ENCODE measurements around the gene TMTC2. TPM values are rescaled to one million over a fixed set of nuclear protein-coding genes. Genes with fewer than 3 reads are reported as not detected.

The TMTC2 gene
- total and polyA plus RNA-seq, 10 of the 15 experiments (the other 5 are each of a cell fraction or from before 2014, with no cell fraction given): 0.14 to 9.7 (median 1.2) TPM

DNA sequence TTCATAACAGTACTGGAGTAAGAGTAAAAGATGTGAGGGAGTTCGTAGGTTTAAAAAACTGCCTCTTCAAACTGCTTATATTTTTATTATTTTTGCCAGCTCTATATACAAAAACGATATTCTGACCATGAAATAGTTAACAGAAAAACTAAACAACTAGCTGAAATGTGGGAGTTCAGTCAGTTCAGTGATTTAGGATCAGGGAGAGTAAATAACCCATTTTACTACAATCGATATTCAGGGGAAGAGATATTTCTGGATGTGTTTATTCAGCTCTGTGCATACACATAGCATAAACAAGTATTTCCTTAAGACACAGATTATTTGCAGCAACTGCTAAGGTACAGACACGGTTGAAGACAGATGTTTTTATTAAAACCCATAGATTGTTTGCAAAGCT, 470.9 kb downstream of the TMTC2 start:
- ATAC-seq: no peak
- BruUV-seq (replicated peaks): no TSS peak
- no peaks in the 10 kb centered on the region for H3K36me3 ChIP-seq (ENCODE audit: control insufficient read depth in 2 of 2, insufficient read depth in 2 of 2, low read length in 1 of 2)
- no peaks in the 10 kb centered on the region for H3K4me1 ChIP-seq (ENCODE audit: control insufficient read depth, insufficient read depth, low read length)
- FAIRE-seq: no peak
- TF ChIP-seq, protein P1, sequence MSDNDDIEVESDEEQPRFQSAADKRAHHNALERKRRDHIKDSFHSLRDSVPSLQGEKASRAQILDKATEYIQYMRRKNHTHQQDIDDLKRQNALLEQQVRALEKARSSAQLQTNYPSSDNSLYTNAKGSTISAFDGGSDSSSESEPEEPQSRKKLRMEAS (IDR thresholded peaks at IDR 0.05; ENCODE audit: low read depth, low read length): no peak
- no peak for TF ChIP-seq NFYA (IDR thresholded peaks at IDR 0.05; ENCODE audit: borderline replicate concordance, low read depth, low read length)
- TF ChIP-seq MYB (IDR thresholded peaks at IDR 0.05; ENCODE audit: borderline replicate concordance, low read depth, low read length): no peak
- no peak for TF ChIP-seq KAT2A (conservative IDR thresholded peaks at IDR 0.05; ENCODE audit: control insufficient read depth, low read depth, low read length)
- TF ChIP-seq ASH2L (IDR thresholded peaks at IDR 0.05; ENCODE audit: borderline replicate concordance, low read depth): no peak
- WGBS (ENCODE audit: insufficient coverage, insufficient replicate concordance, low lambda C conversion rate, missing lambda C conversion rate): 37% methylated on average over 4 of the region's 4 CpGs
- H2AFZ ChIP-seq (ENCODE audit: control insufficient read depth, low read depth, low read length): no peak overlapping the region
- H3K27ac ChIP-seq (ENCODE audit: control insufficient read depth, insufficient read depth): no peak overlapping the region
- no peaks in the 10 kb centered on the region for H3K79me2 ChIP-seq (ENCODE audit: control insufficient read depth, insufficient read depth, low read length)
- H3K9ac ChIP-seq (ENCODE audit: control insufficient read depth, insufficient read depth, low read length): no peak overlapping the region
- no peak overlapping the region for H3K4me3 ChIP-seq
- H3K27me3 ChIP-seq (replicated peaks in 1 of 2; ENCODE audit: control insufficient read depth in 2 of 2, insufficient read depth in 2 of 2, low read length in 1 of 2): no peaks in the 10 kb centered on the region
- ChIA-PET POLR2A (no interaction called here), RAD21 (ENCODE audit: unreplicated experiment) (no interaction called here), SMC1A (ENCODE audit: uncharacterized antibody, unreplicated experiment) (interaction anchor here (0.9 to 1.3 kb wide), 2 partner anchors 9 to 10 kb away, joined by 3 to 4 read pairs; no protein-coding TSS in a partner anchor), CTCF (interaction anchor here (0.5 to 1.0 kb wide), 2 partner anchors 10 to 20 kb away, joined by 3 read pairs; no protein-coding TSS in a partner anchor)
- DNase-seq (ENCODE audit: low read depth, low spot score): no peak
- in situ Hi-C loops (cut with MboI) (no loop called here), intact Hi-C loops (cut with micrococcal nuclease; ENCODE audit: unreplicated experiment) (no loop called here)
- no peak overlapping the region for H3K4me2 ChIP-seq (ENCODE audit: control insufficient read depth, insufficient read depth)
- H4K20me1 ChIP-seq (ENCODE audit: control insufficient read depth, insufficient read depth): no peaks in the 10 kb centered on the region
- H3K9me3 ChIP-seq (replicated peaks; ENCODE audit: control insufficient read depth, insufficient read depth, low read length): no peaks in the 10 kb centered on the region

DNA sequence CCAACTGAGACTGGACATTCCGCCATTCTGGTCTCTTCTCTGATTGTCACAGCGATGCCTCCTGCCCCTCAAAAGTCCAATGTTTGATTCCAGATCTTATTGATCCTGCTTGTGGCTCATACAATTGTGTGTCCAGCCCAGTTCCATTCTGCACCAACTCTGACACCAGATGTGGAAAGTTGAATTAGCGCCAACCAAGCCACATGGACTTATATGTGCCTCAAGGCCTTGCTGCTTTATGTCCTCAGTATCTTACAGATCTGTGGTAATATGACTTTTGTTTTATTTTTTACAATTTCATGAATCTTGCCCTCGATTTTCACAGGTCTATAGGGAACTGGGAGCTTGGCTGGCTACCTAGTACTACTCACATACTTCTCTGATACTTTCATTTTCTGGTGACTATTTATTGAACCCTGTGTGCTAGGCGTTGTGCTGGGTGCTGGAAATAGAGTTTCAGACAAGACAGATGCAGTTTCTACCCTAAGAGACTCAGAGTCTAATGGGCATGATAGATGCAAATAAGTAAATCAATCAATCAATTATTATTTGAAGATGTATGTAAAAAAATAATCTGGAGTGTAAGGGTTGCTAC, 472.0 kb downstream of the TMTC2 start:
- BruUV-seq (replicated peaks): no TSS peak
- no peaks in the 10 kb centered on the region for H3K9me3 ChIP-seq (replicated peaks; ENCODE audit: control insufficient read depth, insufficient read depth, low read length)
- TF ChIP-seq NFYB (IDR thresholded peaks at IDR 0.05; ENCODE audit: insufficient read depth, low read depth, low read length) (no peak), ESRRA (IDR thresholded peaks at IDR 0.05; ENCODE audit: low read length) (no peak), RFX5 (IDR thresholded peaks at IDR 0.05; ENCODE audit: low read depth, low read length) (no peak), BRCA1 (IDR thresholded peaks at IDR 0.05; ENCODE audit: low read depth, low read length) (no peak), CHD1 (IDR thresholded peaks at IDR 0.05; ENCODE audit: low read depth, low read length) (no peak)
- TF ChIP-seq, protein P2, sequence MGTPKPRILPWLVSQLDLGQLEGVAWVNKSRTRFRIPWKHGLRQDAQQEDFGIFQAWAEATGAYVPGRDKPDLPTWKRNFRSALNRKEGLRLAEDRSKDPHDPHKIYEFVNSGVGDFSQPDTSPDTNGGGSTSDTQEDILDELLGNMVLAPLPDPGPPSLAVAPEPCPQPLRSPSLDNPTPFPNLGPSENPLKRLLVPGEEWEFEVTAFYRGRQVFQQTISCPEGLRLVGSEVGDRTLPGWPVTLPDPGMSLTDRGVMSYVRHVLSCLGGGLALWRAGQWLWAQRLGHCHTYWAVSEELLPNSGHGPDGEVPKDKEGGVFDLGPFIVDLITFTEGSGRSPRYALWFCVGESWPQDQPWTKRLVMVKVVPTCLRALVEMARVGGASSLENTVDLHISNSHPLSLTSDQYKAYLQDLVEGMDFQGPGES (IDR thresholded peaks at IDR 0.05): no peak
- TF ChIP-seq, protein P3, sequence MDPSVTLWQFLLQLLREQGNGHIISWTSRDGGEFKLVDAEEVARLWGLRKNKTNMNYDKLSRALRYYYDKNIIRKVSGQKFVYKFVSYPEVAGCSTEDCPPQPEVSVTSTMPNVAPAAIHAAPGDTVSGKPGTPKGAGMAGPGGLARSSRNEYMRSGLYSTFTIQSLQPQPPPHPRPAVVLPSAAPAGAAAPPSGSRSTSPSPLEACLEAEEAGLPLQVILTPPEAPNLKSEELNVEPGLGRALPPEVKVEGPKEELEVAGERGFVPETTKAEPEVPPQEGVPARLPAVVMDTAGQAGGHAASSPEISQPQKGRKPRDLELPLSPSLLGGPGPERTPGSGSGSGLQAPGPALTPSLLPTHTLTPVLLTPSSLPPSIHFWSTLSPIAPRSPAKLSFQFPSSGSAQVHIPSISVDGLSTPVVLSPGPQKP (IDR thresholded peaks at IDR 0.05; ENCODE audit: low read depth, low read length): no peak

More for the DNA sequence above, 472.0 kb downstream of the TMTC2 start:
- H3K9ac ChIP-seq (ENCODE audit: control insufficient read depth, insufficient read depth, low read length): no peak overlapping the region
- no peaks in the 10 kb centered on the region for H3K79me2 ChIP-seq (ENCODE audit: control insufficient read depth, insufficient read depth, low read length)
- no peak for FAIRE-seq
- ChIA-PET SMC1A (ENCODE audit: uncharacterized antibody, unreplicated experiment) (interaction anchor here (1.3 kb wide), 1 partner anchor 11 kb away, joined by 3 read pairs; no protein-coding TSS in a partner anchor), CTCF (no interaction called here), RAD21 (ENCODE audit: unreplicated experiment) (interaction anchor here (1.0 kb wide), 1 partner anchor 473 kb away, joined by 3 read pairs; no protein-coding TSS in a partner anchor), POLR2A (no interaction called here)
- no peak overlapping the region for H3K27ac ChIP-seq (ENCODE audit: control insufficient read depth, insufficient read depth)
- no peaks in the 10 kb centered on the region for H4K20me1 ChIP-seq (ENCODE audit: control insufficient read depth, insufficient read depth)
- H3K4me1 ChIP-seq (ENCODE audit: control insufficient read depth, insufficient read depth, low read length): no peaks in the 10 kb centered on the region
- no peak overlapping the region for H2AFZ ChIP-seq (ENCODE audit: control insufficient read depth, low read depth, low read length)
- WGBS (ENCODE audit: insufficient coverage, insufficient replicate concordance, low lambda C conversion rate, missing lambda C conversion rate): 50% methylated on average over 5 of the region's 5 CpGs
- DNase-seq (ENCODE audit: low read depth, low spot score): no peak
- no peaks in the 10 kb centered on the region for H3K36me3 ChIP-seq (ENCODE audit: control insufficient read depth in 2 of 2, insufficient read depth in 2 of 2, low read length in 1 of 2)
- intact Hi-C loops (cut with micrococcal nuclease; ENCODE audit: unreplicated experiment) (no loop called here), in situ Hi-C loops (cut with MboI) (no loop called here)
- no peak overlapping the region for H3K4me3 ChIP-seq
- H3K4me2 ChIP-seq (ENCODE audit: control insufficient read depth, insufficient read depth): no peak overlapping the region
- ATAC-seq: peak; percentile 61
- H3K27me3 ChIP-seq (replicated peaks in 1 of 2; ENCODE audit: control insufficient read depth in 2 of 2, insufficient read depth in 2 of 2, low read length in 1 of 2): no peaks in the 10 kb centered on the region

Data from GM12878 (cell line).